PC-3 (cell line): ENCODE measurements around the gene CAST. TPM values are rescaled to one million over a fixed set of nuclear protein-coding genes. Genes with fewer than 3 reads are reported as not detected.

Source experiments
- ATAC-seq: fragments of 200-7000 bp; cut with Tn5 transposase; 2 replicates; pipeline ENCODE4 v1.9.1; 2020; ENCODE audit warnings: mild to moderate bottlenecking, moderate library complexity
- BruUV-seq: library from RNA; stranded (reverse); fragments of 400-500 nt; replicated peaks from 2 replicates; lab custom pipeline; 2021; lab: Mats Ljungman, UMichigan
- CTCF ChIA-PET: fragments of 300-600 bp; sonication (Branson Sonifier 250); formaldehyde crosslinking; loops from one replicate; lab custom pipeline; 2022; ENCODE audit warnings: antibody characterized with exemption; lab: Charles Lee
- POLR2A ChIA-PET: fragments of 300-600 bp; sonication (Branson Sonifier 250); formaldehyde crosslinking; loops from one replicate; lab custom pipeline; 2022; ENCODE audit warnings: antibody characterized with exemption; ENCODE audit not compliant: unreplicated experiment; lab: Charles Lee
- DNase-seq: peaks from one replicate; pipeline ENCODE4 v3.0.0-alpha.2; 2015
- H2AFZ ChIP-seq: fragments of 300-600 bp; sonication (generic); 2 replicates; pipeline ENCODE4 v1.6.0; 2016; ENCODE audit warnings: antibody characterized with exemption, low read length
- H3F3A ChIP-seq: fragments of 300-600 bp; sonication (generic); one replicate; pipeline ENCODE4 v1.6.0; 2017; ENCODE audit warnings: antibody characterized with exemption, low read length, control low read depth, mild to moderate bottlenecking; ENCODE audit not compliant: unreplicated experiment
- H3K27ac ChIP-seq: fragments of 300-600 bp; sonication (generic); 2 replicates; pipeline ENCODE4 v1.5.1; 2016; ENCODE audit warnings: mild to moderate bottlenecking, low read length
- H3K27me3 ChIP-seq: fragments of 300-600 bp; sonication (generic); 2 replicates; pipeline ENCODE4 v1.6.1; 2016; ENCODE audit warnings: low read length, mixed read lengths
- H3K36me3 ChIP-seq: fragments of 300-600 bp; sonication (generic); 2 replicates; pipeline ENCODE4 v1.6.1; 2016; ENCODE audit warnings: low read depth, mixed run types, low read length, mixed read lengths
- H3K4me1 ChIP-seq: fragments of 300-600 bp; sonication (generic); 2 replicates; pipeline ENCODE4 v1.5.1; 2016; ENCODE audit warnings: low read length; ENCODE audit not compliant: insufficient read depth
- H3K4me2 ChIP-seq: fragments of 300-600 bp; sonication (generic); 2 replicates; pipeline ENCODE4 v1.6.0; 2016; ENCODE audit warnings: low read length
- H3K4me3 ChIP-seq: fragments of 300-600 bp; sonication (generic); 2 replicates; pipeline ENCODE4 v1.5.1; 2016; ENCODE audit warnings: mild to moderate bottlenecking, low read length, mixed read lengths
- H3K79me2 ChIP-seq: fragments of 300-600 bp; sonication (generic); 2 replicates; pipeline ENCODE4 v1.6.1; 2017; ENCODE audit warnings: low read length, mixed read lengths
- H3K9ac ChIP-seq: fragments of 300-600 bp; sonication (generic); 2 replicates; pipeline ENCODE4 v1.6.0; 2016; ENCODE audit warnings: mild to moderate bottlenecking, low read length
- H3K9me2 ChIP-seq: fragments of 300-600 bp; sonication (generic); replicated peaks from 2 replicates; pipeline ENCODE4 v1.6.1; 2016; ENCODE audit warnings: mixed run types, low read length, mixed read lengths
- H3K9me3 ChIP-seq: fragments of 300-600 bp; sonication (generic); 2 replicates; pipeline ENCODE4 v1.6.1; 2016; ENCODE audit warnings: low read length, mixed read lengths
- H4K20me1 ChIP-seq: fragments of 300-600 bp; sonication (generic); 2 replicates; pipeline ENCODE4 v1.6.1; 2016; ENCODE audit warnings: low read length, mixed read lengths
- CTCF ChIP-seq: fragments of 300-600 bp; sonication (generic); conservative IDR thresholded peaks from 2 replicates; pipeline ENCODE4 v1.5.1; 2017; ENCODE audit warnings: antibody characterized with exemption, low read depth, mild to moderate bottlenecking, low read length
- EZH2 ChIP-seq: fragments of 300-600 bp; sonication (generic); IDR thresholded peaks from one replicate; pipeline ENCODE4 v1.6.1; 2017; ENCODE audit warnings: antibody characterized with exemption, mild to moderate bottlenecking, low read length; ENCODE audit not compliant: unreplicated experiment
- EZH2phosphoT487 ChIP-seq: fragments of 300-600 bp; sonication (generic); IDR thresholded peaks from 2 replicates; pipeline ENCODE4 v1.6.1; 2018; ENCODE audit warnings: mild to moderate bottlenecking, antibody characterized with exemption, low read length, borderline replicate concordance
- intact Hi-C: fragments of 100-400 bp; cut with micrococcal nuclease; formaldehyde crosslinking; loops from 2 replicates; pipeline ENCODE4 v1.9.0; 2023
- total RNA-seq: library from RNA; depleted of rRNA; stranded (reverse); fragments of >200 nt; gene quantifications from 2 replicates; pipeline ENCODE4 v1.2.3, GENCODE V29; 2014; rRNA removed

The CAST gene
- total RNA-seq, 1 experiment from 2014 or later = 73.2 TPM

DNA sequence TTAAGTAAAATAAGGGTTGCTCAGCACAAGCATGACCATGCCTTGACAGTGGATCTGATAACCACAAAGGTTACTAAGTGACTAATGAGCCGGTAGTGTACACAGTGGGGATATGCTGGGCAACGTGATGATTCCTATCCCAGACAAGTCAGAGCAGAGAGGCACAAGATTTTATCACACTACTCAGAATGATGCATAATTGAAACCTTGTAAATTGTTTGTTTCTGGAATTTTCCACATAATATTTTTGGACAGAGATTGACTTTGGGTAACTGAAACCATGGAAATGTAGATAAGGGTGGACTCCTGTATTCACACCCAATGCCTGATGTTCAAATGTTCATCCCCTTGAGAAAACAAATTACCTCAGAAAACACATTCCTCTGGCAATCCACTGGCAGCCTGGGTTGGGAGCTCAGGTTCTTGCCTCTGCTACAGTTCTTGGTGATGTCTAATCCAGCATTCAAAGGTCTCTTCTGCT lies 161.8 kb downstream of the CAST start:
- Histone ChIP-seq H3F3A (no peaks in the 10 kb centered on the region), H3K9ac (peak overlapping the region; percentile 5), H3K4me1 (peaks cover 29% of the 10 kb centered on the region), H3K4me2 (peak overlapping the region; percentile 29), H3K27ac (peak overlapping the region; percentile 71), H4K20me1 (no peaks in the 10 kb centered on the region), H3K79me2 (no peaks in the 10 kb centered on the region), H2AFZ (no peak overlapping the region), H3K36me3 (no peaks in the 10 kb centered on the region), H3K9me3 (no peaks in the 10 kb centered on the region), H3K27me3 (no peaks in the 10 kb centered on the region), H3K4me3 (no peak overlapping the region), H3K9me2 (no peaks in the 10 kb centered on the region)
- ChIA-PET POLR2A (interaction anchor here (0.6 kb wide), 2 partner anchors 43 to 52 kb away, joined by 3 to 6 read pairs; partner anchors contain the start of gene ERAP2), CTCF (no interaction called here)
- peak; percentile 96 for DNase-seq
- ATAC-seq = peak; percentile 100
- TF ChIP-seq EZH2phosphoT487 (no peak), CTCF (no peak), EZH2 (no peak)
- no TSS peak for BruUV-seq
- intact Hi-C loops = loop anchor here (1.0 kb wide), 3 partner anchors 16 to 43 kb away; no protein-coding TSS in a partner anchor

Other genes with a start within 250 kb of the CAST start
- not detected in 2 replicates for gene PCSK1, start 229.1 kb upstream of the CAST start, total RNA-seq
- 20.8 and 21.1 TPM in 2 replicates for gene ERAP1, start 145.6 kb downstream of the CAST start, total RNA-seq
- gene ERAP2, start 214.1 kb downstream of the CAST start, total RNA-seq = 9.6 and 12.0 TPM in 2 replicates